IMR-90 (cell line): ENCODE results near the gene TOM1.

Experiments
- CEBPB ChIP-seq: IDR thresholded peaks from 2 replicates; pipeline ENCODE4 v1.6.1; 2012; ENCODE audit warnings: low read depth, low read length, improper control_type of control experiment
- POLR2A ChIP-seq: IDR thresholded peaks from 2 replicates; pipeline ENCODE4 v1.6.1; 2012; ENCODE audit warnings: mild to moderate bottlenecking, low read depth, low read length
- TF ChIP-seq, protein P1 (sequence below): conservative IDR thresholded peaks from 2 replicates; pipeline ENCODE4 v1.5.1; 2012; ENCODE audit warnings: mild to moderate bottlenecking, low read depth, low read length, improper control_type of control experiment

- TF ChIP-seq, protein P1, sequence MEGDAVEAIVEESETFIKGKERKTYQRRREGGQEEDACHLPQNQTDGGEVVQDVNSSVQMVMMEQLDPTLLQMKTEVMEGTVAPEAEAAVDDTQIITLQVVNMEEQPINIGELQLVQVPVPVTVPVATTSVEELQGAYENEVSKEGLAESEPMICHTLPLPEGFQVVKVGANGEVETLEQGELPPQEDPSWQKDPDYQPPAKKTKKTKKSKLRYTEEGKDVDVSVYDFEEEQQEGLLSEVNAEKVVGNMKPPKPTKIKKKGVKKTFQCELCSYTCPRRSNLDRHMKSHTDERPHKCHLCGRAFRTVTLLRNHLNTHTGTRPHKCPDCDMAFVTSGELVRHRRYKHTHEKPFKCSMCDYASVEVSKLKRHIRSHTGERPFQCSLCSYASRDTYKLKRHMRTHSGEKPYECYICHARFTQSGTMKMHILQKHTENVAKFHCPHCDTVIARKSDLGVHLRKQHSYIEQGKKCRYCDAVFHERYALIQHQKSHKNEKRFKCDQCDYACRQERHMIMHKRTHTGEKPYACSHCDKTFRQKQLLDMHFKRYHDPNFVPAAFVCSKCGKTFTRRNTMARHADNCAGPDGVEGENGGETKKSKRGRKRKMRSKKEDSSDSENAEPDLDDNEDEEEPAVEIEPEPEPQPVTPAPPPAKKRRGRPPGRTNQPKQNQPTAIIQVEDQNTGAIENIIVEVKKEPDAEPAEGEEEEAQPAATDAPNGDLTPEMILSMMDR, result no peak
- TF ChIP-seq CEBPB (no peak), POLR2A (no peak)
Observed at GRCh38 chr22:35315855-35316745, 16.4 kb downstream of the TOM1 start.
